Retina (tissue), 1 donor: ENCODE results near the gene ZNF415.
"Not testable (repeated sequence)": the region's sequence is repeated elsewhere in the genome, so short reads cannot be mapped to it uniquely, and the experiment has no call there.

Experiments
- DNase-seq: peaks from one replicate; pipeline ENCODE4 v3.0.0-alpha.2; 2016

ZNF415 gene

DNA sequence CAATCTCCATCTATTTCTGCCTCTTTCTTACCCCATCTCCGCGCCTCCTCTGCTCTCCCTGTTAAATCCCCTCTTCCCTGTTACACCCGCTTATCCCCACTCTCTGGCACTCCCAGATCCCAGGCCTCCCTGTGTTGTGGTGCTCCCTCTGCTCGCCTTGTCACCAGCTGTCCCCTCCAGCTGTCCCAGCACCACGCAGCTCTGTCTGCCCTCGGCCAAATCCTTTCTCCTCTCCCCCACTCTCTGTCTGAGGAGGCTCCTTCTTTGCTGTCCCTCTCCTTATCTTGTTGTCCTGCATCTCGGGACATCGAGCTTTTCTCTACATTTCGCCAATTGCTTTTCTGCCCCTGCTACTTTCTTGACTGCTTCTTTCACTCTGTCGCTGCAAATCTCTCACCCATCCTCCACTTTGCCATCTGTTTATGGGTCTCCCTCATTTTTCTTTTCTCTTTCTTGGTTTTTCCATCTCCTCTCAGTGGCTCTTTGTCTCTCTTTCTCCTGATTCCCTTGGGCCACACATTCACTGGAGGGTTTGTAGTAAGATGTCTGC, 30.4 kb downstream of the ZNF415 start:
- DNase-seq: peak; percentile 51

DNA sequence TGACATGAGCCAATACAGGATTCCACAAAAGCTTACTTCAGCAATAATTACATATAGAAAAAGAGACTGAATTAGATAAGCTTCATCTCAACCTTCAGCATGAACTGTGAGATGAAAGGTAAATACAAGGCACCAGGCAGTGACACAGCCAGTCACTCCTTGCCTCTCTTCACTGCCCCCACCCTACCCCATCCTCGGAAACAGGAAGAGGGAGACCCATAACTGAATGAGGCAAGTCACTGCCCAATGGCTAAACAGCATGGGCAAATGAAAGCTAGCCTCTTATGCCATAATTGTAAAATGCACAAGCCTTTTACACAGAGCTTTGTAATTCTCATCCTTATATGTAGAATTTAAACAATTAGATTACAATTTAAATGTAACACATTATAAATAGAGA, 31.2 kb downstream of the ZNF415 start:
- no peak for DNase-seq

DNA sequence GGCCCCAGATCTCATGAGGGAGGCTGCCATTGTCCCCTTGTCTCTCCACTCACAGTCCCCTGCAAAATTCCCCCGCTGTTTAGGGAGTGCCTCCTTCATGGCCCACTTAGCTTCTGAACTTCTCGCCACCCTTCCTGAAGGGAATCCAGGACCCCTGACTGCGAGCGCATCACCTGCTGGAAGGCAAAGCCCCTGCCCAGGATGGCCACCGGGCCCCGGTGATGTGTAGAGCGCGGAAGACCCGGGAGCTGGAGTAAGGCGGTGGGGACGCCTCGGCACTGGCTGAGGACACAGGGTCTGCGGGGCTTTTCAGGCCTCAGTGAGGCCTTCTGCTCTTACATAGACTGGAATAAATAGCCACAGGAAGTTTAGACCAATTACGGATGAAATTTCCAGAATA, 34.1 kb downstream of the ZNF415 start:
- DNase-seq: not testable (repeated sequence)

DNA sequence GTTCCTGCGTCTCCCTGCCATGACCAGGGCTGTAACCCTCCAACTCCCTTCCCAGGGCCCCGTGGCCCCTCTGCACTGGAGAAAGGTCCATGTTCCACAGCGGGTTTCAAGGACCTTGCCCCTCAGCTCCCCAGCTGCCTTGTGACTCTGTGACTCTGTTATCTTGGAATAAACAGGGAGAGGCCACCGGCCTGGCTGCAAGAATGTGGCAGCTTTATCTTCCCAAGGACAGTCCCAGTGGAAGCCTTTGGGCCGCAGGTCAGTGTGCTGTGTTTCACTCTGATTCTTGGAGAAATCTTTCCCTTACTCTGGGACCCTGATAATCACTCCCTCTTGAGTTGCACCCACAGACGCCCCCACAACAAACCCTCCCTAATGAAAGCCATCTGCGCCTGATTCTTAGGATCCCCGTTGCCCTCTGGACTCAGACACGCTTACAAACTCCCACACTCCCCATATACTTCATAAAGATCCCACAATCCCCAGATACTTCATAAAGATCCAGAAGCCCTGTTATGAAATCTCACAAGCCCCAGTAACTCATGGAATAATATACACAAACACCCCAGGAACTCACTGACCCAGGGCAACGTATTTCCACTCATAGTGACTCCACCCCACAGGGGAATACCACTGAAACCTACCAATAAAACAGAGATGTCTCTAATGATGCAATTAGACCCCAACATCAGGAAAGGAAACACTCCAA, 35.6 kb downstream of the ZNF415 start:
- DNase-seq: not testable (repeated sequence)

DNA sequence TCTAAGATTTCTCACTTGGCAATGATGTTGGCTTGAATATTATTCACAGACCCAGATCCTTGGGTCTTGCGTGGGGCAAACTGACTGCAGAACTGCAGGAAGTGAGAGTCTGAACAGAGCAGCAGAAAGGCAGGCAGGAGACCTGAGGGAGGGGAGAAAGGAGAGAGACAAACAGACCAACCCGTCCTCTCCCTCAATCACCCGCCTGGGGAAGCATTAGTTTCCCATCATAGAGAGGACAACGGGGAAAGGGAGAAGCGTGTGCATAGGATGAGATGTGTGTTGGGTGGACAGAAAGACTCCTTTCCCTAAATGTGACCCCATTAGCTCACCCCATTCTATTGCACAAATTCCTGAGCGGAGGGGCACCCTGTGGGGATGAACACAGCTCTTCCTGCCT, 36.1 kb downstream of the ZNF415 start:
- not testable (repeated sequence) for DNase-seq

DNA sequence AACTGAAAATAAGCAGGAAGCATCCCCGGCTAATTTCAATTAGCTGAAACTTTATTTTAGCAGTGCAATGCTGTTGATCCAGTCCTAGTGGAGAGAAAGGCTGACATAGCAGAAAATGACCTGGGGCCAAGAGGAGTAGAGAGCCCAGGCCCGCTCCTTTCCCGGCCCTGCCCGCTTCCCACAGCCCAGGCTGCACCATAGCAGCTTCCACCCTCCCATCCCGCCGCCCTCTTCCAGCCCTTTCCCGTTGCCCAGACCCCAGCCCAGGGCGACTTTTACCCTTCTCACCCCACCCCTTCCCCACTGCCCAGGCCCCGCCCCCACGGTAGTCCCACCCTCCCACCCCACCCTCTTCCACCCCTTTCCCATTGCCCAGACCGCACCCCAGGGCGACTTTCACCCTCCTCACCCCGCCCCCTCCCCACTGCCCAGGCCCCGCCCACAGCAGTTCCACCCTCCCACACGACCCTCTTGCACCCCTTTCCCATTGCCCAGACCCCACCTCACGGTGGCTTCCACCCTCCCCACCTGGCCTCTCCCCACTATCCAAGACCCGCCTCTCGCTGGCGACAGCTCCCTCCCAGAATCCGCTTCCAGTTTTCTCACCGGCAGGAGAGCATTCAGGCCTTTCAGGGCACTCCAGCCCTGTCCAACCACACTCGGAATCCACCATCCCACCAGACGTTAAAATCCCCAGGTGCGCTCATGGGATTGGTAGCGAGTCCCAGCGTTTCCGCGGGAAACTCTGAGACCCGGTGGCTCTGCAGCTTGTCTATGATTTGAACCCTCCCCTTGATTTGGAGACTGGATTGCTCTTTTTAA, 37.7 kb downstream of the ZNF415 start:
- DNase-seq: no peak

DNA sequence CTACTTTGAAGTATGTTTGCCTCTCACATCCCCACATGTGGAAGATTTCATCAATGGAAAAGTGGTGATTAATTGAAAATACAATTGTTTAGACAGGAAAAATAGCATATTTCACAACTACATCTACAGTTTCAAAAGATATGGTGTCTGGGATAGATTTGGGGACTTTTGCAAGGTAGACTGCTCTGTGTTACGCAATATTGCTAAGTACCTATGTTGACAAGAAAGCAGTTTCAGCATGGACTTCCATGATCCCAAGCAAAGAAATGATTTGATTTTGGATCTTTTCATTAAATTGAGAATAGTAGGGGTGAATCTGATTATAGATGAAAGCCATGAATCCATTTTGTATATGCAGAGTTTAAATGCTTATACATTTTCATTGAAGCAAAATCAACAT, 40.0 kb downstream of the ZNF415 start:
- no peak for DNase-seq

DNA sequence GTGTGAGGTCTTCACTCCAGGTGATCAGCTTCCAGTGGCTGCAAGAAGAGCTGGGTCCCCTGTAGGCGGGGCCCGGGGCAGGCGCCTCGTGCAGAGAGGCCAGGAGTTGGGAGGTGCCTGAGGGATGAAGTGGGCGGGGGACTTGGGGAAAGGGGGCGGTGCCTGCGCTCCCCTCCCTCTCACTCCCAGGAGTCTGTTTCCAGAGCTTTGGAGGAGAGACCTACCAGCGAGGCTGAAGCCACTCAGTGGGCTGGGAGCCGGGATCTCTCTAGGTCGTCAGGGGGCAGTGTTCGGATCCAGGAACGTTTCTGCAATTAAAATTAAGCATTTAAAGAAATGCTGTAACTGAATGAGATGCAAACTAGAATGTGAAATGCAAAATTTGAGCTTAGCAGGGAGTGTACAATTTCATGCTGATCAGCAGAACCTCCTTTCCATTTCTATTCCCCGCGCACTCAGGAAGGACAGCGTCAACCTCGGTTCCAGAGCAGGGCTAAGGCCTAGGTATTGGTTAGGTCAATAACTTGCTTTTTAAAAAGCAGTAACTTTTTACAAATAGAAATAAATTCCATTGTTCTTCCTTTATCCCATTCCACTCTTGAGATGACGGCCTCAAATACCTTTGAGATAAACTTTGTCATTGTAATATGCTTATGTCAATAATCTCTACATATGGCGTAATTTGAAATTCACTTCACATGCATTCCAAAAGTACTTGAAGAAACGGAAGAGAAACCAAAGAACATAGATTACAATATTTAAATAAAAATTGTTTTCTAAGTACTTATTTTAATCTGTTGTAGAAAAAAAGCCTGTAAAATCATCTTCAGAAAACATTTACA, 41.1 kb downstream of the ZNF415 start:
- DNase-seq: no peak

DNA sequence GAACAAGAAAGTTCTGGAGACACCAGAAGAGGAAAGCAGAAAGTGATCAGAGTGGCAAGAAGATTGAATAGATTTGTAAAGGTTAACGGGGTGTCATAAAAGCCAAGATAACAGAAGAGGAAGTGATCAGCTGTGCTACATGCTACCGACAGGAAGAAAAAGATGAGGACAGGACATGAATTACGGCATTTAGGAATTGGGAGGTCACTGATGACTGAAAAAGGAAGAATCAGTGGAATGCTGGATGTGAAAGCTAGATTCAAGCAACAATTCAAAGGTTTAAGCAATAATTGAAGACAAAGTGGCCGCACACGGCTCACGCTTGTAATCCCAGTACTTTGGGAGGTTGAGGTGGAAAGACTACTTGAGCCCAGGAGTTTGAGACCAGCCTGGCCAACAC, 44.6 kb downstream of the ZNF415 start:
- DNase-seq: no peak

DNA sequence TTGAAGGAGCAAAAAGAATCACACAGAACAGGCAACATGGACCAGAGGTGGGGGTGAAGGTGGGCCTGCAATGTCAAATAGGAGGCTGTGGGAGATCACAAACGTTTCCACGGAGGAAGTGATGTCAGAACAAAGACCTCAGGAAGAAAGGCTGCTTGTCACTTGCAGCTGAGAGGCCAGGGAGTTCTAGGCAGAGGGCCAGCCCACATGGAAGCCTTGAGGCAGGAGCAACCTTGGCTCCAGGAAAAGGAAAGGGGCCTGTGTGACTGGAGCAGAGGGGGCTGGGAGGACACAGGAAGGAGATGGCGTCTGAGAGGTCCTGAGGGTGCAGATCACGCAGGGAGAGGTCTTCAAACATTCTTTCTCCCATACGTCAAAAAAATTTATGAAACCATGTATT, 45.8 kb downstream of the ZNF415 start:
- no peak for DNase-seq

DNA sequence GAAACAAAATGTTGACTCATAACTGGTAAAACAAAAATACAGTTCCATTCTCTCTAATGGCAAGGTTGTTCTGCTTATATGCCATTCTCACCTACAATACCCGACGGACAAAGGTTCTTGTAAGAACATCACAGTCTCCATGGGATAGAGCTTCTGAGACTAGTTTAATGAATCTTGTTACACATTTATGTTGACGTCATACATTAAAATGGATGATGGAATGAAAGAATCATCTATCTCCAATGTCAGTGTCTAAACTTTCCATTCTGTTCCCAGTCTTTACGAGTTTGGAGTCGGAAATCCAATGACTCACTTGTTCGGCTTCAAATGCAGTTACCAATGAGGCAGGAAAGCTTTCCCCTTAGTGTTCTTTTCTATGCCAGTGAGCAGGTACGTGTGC, 47.2 kb downstream of the ZNF415 start:
- no peak for DNase-seq

DNA sequence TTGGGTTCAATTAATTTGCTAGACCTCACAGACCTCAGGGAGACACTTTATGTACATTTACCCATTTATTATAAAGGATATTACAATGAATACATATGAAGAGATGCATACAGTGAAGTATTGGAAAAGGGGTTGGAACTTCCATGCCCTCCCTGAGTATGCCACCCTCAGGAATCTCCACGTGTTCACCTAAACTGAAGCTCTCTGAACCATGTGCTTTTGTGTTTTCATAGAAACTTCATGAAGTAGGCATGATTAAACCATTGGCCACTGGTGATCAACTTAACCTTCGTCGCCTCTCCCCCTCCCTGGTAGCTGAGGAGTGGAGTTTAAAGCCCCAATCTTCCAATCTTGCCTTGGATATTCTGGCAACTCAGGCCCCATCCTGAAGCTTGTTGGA, 49.8 kb downstream of the ZNF415 start:
- DNase-seq: no peak

DNA sequence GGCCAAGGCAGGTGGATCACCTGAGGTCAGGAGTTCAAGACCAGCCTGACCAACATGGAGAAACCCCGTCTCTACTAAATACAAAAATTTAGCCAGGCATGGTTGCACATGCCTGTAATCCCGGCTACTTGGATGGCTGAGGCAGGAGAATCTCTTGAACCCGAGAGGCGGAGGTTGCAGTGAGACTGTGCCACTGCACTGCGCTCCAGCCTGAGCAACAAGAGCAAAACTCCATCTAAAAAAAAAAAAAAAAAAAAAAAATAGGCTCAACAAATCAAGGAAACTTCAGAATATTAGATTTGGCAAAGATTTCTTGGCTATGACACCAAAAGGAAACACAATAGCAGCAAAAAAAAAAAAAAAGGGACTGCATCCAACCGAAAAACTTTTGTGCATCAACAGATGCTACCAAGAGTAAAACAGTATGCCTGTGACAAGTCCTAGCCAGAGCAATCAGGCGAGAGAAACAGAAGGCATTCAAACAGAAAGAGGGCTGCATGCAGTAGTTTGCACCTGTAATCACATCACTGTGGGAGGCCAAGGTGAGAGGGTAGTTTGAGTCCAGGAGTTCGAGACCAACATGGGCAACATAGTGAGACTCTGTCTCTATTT, 53.3 kb downstream of the ZNF415 start:
- DNase-seq: no peak

DNA sequence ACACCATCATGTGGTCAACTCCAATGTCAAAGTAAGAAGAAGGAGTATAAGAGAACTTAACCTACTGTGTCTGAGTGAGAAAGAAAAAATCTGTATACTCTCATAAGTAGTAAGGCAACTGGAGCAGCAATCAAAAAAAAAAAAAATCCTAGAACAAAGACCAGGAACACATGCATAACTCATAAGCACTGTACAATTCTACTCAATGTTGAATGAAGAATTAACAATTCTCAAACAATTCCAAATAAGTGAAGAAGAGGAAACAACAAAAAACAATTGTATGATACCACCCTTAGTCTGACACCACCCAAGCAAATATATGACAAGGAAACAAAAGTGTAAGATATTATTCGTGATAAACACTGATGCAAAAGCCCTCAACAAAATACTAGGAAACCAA, 54.0 kb downstream of the ZNF415 start:
- DNase-seq: no peak

DNA sequence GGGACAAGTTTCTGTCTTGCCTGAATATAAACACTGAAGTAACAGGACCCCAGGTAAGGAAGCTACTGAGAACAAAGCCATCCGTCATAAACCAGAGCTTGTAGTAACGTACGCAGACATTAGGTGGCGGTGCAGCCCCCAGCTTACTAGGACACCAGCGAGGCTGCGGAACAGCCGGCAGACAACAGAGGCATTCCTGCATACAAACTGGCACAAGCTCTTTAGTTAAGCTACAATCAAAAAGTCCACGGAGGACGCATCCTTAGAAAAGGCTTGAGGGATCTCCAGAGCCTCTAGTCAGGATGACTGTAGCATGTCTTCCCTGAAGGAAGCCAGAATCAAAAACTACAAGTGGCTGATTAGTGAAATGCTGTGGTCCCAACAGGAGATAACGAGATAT, 55.7 kb downstream of the ZNF415 start:
- peak; percentile 64 for DNase-seq

DNA sequence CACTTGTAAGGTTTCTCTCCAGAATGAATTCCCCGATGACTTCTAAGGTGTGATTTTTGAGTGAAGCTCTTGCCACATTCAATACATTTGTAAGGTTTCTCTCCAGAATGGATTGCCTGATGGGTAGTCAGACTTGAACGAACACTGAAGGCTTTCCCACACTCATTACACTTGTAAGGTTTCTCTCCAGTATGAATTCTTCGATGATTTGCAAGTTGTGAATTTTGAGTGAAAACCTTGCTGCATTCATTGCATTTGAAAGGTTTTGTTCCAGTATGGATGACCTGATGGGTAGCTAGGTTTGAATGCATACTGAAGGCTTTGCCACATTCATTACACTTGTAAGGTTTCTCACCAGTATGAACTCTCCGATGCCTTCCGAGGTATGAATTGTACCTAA, 63.9 kb downstream of the ZNF415 start:
- DNase-seq: no peak

DNA sequence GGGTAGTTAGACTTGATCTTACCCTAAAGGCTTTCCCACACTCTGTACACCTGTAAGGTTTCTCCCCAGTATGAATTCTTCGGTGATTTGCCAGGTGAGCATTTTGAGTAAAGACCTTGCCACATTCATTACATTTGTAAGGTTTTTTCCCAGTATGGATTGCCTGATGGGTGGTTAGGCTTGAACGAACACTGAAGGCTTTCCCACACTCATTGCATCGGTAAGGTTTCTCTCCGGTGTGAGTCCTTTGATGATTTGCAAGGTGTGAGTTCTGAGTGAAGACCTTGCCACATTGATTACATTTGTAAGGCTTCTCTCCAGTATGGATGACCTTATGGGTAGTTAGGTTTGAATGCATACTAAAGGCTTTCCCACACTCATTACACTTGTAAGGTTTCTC, 64.5 kb downstream of the ZNF415 start:
- no peak for DNase-seq

DNA sequence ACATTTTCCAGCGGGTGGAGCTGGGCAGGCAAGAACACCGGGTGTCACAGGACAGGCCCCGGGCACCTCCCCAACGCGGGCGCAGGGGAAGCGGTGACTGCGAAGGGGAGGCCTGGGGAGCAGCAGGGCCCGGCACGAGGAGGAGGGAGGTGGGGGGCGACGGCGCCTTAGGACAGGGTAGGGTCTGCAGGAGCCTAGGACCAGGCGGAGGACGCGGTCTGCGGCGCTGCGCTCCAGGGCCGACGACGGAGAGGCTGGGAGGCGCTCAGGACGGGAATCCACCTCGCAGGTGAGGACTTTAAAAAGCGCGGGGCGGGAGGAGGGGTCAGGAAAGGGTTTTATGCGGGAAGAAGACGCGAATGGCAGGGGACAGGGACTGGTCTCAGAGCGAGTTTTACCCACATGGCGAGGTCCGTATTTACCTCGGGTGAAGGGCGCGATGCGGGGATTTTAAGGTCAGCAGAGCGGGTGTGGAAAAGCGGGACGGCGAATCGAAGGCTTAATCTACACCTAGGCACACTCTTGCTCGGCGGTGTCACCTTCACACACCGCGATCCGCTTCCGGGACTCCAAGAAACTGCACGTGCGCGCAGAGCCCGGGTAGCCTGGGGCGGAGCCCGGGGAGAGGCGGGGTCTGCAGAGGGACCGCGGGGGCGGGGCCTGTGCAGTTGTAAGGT, 74.7 kb downstream of the ZNF415 start:
- peak; percentile 41 for DNase-seq
